GM19324 (cell line): ENCODE data around the gene URB1.
"Not testable (repeated sequence)": the region's sequence is repeated elsewhere in the genome, so short reads cannot be mapped to it uniquely, and the experiment has no call there.

Experiments
- ATAC-seq: cut with Tn5 transposase; IDR thresholded peaks from one replicate; pipeline ENCODE4 v1.9.1; 2021; ENCODE audit warnings: mild to moderate bottlenecking, moderate library complexity; ENCODE audit not compliant: unreplicated experiment, low FRiP score

URB1 gene

GRCh38 chr21:32413015-32413504 lies 20.2 kb upstream of the URB1 start:
- ATAC-seq: no peak

GRCh38 chr21:32412162-32413014 lies 19.6 kb upstream of the URB1 start, which contains the start of gene EVA1C:
TSS of gene EVA1C (plus strand) at chr21:32412706. CDS start at chr21:32412854, 148 bp downstream.
- ATAC-seq: no peak

- no peak for ATAC-seq
Observed at GRCh38 chr21:32411350-32412161, 18.7 kb upstream of the URB1 start.

DNA sequence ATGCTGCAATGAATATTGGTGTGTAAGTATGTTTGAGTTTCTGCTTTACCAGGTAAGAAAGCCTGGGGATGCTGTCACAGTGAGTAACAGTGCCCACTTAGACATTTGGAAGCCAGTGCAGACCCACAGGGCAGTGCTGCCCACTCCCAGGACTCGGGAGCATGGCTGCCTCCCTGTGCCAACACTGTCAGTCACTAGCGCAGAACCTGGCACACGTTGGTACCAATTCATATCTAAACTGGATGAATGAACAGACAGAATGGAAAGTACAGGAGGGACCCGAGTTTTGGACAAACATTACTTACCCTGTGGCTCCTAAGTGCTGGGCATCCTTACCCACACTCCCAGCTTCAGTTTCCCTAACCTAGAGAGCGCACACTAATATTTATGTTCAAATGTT lies 18.1 kb upstream of the URB1 start:
- ATAC-seq: no peak

DNA sequence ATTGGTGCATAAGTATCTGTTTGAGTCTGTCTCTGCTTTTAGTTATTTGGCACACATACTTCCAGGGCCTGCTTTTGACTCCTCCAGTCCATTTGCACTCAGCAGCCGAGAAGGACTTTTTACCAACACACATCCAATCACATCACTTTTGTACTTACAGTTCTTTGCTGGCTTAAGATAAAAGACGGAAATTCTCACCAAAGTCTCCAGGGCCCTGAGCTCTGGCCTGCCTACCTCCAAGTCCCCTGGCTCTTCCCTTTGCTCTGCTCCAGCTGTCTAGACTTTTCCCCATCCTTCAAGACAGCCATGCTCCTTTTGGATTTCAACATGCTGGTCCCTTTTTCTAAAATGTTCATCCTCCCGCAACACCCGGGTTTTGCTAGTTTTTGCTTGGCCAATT lies 17.5 kb upstream of the URB1 start:
- no peak for ATAC-seq

DNA sequence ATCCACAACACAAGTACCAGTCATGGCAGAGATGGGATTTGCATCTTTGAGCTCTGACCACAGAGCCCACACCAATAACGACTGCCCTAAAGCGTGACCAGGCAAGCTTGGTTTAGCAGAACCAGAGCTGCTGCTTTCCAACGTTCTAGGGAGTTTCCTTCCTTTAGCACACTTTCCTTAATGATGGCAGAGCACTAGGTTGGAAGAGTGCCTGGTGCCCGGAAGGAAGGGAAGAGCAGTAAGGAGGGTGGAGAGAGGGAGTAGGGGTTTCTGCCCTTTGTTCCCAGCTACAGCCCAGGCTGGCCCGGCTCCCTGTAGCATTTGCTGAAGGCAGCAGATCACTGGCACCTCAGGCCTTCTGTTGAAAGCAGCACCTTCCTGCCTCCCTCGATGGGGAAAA lies 13.6 kb upstream of the URB1 start:
- no peak for ATAC-seq

DNA sequence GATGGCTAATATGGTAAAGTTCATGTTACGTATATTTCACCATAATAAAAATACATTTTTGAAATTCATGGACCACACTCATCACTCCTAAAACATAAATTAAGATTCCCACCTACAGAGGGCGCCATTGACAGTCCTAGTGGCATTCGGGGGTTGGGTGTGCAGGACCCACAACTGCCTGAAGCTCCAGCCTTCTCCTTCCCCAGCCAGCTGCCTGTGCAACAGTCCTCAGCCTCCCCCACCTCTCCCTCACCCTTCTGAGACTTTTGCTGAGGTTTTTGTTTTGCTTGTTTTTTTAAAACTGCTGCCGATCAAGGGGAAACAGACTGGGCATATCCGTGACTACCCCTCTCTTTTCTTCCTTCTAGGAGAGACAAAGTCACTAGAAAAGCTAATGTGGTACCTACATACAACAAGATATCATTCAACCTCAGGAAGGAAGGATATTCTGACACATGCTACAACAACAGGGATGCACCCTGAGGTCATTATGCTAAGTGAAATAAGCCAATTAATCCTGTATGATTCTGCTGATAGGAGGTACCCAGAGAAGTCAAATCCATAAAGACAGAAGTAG lies 10.5 kb upstream of the URB1 start:
- ATAC-seq: no peak

DNA sequence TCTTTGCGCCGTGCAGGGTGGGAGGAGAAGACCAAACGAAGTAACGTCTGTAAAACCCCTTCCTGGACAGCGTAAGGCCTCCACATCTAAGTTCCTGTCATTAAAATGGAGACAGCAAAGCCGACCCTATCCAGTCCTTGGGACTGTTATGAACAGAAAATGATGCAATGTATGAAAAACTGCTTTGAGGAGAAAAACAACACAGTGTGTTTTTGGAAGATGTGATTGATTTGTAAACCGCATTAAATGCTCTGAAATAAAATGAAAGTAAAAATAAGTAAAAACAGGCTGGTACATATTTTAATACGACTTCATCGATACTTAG lies 827 bp upstream of the URB1 start:
- ATAC-seq: no peak

GRCh38 chr21:32392299-32392879 lies 423 bp downstream of the URB1 start:
- no peak for ATAC-seq

DNA sequence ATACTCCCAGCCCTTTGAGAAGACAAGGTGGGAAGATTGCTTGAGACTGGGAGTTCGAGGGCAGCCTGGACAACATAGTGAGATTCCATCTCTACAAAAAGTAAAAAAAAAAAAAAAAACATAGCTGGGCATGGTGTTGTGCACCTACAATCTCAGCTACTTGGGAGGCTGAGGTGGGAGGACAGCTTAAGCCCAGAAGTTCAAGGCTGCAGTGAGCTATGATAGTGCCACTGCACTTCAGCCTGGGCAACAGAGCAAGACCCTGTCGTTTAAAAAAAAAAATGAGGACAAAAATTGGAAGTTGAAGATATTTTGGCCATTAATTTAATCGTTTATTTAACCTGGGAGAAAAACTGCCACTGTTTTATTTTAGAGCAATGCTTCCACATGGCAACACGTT lies 1.1 kb downstream of the URB1 start:
- ATAC-seq: no peak

GRCh38 chr21:32390537-32391224 lies 2.1 kb downstream of the URB1 start:
- ATAC-seq: not testable (repeated sequence)

- no peak for ATAC-seq
Observed at GRCh38 chr21:32389337-32390015, 3.3 kb downstream of the URB1 start.

- no peak for ATAC-seq
Observed at GRCh38 chr21:32388306-32388705, 4.5 kb downstream of the URB1 start.

DNA sequence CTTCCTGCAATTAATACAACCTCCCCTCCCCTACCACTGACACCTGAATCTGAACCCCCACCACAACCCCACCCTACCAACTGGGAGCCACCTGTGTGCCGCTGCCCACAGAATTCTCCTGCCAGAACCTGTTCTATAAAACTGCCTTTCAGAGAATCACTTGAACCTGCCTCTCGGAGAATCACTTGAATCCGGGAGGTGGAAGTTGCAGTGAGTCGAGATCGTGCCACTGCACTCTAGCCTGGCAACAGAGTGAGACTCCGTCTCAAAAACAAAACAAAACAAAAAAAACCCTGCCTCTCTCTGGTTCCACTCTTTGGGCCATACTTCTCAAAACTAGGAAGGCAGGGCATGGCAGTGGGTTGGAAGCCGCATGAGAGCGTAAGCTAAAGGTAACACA lies 5.7 kb downstream of the URB1 start:
- no peak for ATAC-seq

DNA sequence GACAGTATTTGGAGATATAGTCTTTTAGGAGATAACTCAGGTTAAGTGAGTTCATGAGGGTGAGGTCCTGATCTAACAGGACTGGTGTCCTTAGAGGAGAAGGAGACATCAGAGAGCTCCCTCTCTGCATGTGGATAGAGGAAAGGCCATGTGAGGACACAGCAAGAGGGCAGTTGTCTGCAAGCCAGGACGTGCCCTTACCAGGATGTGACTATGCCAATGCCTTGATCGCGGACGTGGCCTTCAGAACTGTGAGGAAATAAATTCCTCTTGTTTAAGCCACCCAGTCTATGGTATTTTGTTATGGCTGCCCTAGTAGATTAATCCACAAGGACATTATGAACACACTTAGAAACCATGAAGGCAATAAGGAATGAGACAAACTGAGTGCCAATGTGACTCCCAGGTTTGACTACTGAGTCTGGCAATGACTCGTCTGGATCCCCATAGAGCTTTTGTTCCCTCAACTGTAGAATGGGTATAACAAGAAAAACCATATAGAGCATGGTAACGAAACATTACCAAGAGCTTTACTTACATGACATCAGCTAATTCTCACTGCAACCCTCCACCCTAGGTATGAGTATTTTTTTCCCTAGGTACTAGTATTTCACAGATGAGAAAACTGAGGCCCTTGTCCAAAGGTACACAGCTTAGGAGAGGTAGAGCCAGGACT lies 6.5 kb downstream of the URB1 start:
- no peak for ATAC-seq

DNA sequence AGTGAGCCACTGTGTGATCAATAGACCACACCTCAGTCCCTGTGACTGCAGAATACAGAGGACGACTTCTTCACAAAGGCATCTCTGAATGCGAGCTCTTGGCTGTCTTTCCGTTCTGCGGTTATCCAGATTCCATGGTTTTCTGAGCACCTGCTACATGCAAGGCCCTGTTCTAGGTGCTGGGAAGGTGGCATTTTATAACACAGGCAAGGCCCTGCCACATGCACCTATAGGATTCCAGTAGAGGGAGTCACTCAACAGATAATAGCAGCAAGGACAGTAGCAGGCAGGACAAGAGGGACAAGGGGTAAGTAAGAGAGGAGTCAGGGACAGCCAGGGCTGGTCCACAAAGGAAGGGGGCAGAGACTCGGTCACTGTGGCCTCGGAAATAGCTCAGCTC lies 9.0 kb downstream of the URB1 start:
- ATAC-seq: no peak

DNA sequence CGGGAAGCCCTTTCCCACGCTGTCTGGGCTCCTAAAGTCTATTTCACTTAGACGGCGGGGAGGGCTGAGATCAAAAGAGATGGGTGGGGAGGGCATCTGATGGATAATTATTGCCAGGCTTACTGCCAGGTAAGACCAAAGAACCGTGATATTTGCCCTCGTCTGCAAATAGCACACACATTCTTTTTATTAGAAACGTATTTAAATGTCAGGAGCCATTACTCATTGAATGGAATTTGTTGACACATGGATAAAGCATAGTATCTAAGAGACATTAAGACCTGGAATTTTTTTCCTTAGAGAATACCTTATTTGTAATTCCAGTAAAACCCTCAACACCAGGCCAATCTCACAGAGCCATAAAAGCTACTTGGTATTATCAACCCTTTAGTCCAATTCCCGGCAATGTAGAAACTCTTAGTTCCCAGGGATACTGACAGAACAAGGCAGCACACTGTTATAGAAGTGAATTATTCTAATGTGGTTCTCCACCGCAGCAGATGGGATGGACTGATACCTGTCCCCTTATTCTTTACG lies 10.6 kb downstream of the URB1 start:
- no peak for ATAC-seq

- ATAC-seq: no peak
Observed at GRCh38 chr21:32381571-32381970, 11.2 kb downstream of the URB1 start.

DNA sequence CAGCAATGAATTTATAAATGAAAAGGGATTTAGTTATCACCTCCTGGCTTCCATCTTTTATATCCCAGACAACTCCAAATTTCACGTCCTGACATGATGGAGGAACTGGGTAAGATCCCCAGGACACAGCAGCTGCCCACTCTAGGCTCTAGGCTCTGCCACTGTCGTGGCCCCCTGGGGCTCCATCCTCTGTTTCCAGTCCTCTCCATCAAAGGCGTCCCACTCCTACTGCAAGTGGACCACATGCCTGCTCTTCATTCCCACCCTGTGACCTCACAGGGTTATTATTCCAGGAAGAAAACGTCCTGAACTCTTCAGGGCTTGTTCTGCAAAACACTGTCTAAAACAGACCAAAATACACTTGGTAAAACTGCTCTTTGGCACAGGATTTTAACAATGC lies 11.9 kb downstream of the URB1 start:
- ATAC-seq: no peak
